HG02610 (cell line): ENCODE measurements around the gene VKORC1.
A peak's percentile ranks its signal among the peaks of the same experiment; 100 is the strongest.
"Not testable (repeated sequence)": the region's sequence is repeated elsewhere in the genome, so short reads cannot be mapped to it uniquely, and the experiment has no call there.

Experiments
- ATAC-seq: cut with Tn5 transposase; IDR thresholded peaks from one replicate; pipeline ENCODE4 v1.9.1; 2021; ENCODE audit warnings: mild to moderate bottlenecking, moderate library complexity; ENCODE audit not compliant: unreplicated experiment

Gene VKORC1

GRCh38 chr16:31094424-31095120, at the start of gene VKORC1:
Gene VKORC1 (minus strand): TSS chr16:31094797. CDS start chr16:31094729, 68 bp downstream.
- peak; percentile 81 for ATAC-seq

DNA sequence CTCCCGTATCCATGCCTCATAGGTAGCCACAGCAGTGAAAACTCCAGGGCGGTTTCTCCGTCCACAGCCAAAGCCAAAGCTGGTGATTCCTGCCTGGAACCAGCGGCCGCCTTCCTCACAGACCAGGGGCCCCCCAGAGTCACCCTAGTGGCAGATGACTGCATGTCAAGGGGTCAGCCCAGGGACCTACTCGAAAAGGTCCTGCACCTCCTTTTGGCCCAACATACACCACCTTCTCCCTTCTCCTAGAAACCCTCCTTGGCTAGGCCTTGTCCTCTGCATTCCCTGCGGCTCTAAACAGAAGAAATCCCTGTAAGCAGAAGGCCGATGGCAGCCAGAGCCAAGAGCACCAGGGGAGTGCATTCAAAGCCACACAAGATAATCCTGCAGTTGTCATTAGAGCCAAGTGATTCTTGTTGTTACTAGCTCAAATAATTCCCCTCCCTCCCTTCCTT, 49.1 kb upstream of the VKORC1 start:
- no peak for ATAC-seq

DNA sequence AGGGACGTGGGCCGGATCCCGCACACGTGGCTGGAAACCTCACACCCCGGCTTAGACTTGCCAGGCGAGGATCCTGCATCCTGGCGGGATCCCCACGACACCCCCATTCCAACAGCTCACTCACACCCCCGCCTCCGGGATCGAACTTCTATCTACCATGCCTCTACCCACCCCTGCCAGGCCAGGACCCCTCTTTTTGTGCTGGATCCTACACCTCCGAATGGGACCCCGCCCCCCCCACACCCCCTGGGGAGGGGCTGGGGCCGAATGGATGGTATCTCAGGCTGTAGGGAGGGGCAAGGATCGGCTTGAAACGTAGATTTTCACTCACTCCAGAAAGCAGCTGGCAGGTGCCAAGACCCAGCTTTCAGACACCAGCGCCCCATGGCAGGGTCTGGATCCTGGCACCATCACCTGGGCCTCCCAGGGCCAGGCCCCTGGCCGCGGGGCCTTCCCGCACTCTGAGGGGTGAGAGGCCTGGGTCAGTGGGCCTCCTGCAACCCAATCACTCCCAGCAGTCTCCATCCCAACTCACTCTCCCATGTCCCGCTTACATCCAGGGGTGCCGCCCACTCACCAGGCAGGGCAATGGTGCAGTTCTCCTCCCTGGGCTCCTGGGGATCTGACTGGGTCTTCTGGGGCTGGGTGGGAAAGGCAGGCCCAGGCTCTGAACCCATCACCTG, 48.6 kb upstream of the VKORC1 start:
- no peak for ATAC-seq

DNA sequence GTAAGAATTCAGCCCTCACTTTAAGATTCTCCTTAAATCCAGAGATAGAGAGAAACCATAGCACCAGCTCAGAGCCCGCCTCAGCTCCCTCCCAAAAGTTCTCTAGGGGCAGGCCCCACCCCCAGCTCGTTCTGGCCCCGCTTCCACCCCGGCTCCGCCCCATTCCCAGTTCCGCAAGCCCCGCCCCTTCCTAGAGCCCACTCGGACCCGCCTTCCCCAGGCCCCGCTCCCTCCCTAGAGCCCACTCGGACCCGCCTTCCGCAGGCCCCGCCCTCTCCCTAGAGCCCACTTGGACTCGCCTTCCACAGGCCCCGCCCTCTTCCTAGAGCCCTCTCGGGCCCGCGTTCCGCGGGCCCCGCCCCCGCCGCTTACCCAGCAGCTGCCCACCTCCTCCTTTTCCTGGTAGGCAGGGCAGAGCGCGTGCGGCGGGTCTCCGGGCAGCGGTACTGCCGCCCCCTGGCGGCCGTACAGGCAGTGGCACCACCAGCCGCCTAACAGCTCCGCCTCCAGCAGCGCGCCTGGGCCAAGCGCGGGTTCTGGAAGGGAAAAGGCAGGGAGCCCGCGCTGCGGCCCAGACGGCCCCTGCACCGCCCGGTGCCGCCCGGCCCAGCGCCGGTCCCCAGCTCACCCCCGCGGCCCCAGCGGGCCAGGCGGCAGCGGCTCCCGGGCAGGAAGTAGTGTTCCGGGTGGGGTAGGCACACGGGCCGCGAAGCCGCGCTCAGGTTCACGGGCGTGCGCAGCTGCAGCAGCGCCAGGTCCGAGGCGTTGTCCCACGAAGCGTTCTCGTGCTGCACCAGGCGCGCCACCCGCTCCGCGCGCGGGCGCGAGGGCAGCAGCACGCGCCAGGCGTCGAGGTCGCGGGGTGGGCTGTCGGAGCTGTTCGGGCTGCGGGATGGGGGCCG, 47.8 kb upstream of the VKORC1 start:
- peak; percentile 92 for ATAC-seq

- ATAC-seq: no peak
Observed at GRCh38 chr16:31141489-31142108, 47.0 kb upstream of the VKORC1 start.

DNA sequence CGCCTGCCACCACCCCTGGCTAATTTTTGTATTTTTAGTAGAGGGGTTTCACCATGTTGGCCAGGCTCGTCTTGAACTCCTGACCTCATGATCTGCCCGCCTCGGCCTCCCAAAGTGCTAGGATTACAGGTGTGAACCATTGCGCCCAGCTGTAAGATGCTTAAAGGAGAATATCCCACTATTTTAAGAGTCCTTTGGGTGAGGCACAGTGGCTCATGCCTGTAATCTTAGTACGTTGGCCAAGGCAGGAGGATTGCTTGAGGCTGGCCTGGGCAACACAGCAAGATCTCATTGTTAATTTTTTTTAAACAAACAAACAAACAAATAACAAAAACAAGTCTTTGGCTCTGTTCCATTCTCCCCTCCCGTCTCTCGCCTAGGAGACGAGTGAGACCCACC, 46.5 kb upstream of the VKORC1 start:
- ATAC-seq: not testable (repeated sequence)

GRCh38 chr16:31138621-31139578, 44.3 kb upstream of the VKORC1 start:
- ATAC-seq: no peak

- ATAC-seq: not testable (repeated sequence)
Observed at GRCh38 chr16:31136822-31137499, 42.4 kb upstream of the VKORC1 start.

GRCh38 chr16:31136287-31136662, 41.7 kb upstream of the VKORC1 start:
- ATAC-seq: no peak

GRCh38 chr16:31135535-31136286, 41.1 kb upstream of the VKORC1 start, which contains the start of gene PRSS8:
Gene PRSS8 (minus strand): TSS chr16:31135727. CDS start chr16:31135498, 229 bp downstream.
- no peak for ATAC-seq

DNA sequence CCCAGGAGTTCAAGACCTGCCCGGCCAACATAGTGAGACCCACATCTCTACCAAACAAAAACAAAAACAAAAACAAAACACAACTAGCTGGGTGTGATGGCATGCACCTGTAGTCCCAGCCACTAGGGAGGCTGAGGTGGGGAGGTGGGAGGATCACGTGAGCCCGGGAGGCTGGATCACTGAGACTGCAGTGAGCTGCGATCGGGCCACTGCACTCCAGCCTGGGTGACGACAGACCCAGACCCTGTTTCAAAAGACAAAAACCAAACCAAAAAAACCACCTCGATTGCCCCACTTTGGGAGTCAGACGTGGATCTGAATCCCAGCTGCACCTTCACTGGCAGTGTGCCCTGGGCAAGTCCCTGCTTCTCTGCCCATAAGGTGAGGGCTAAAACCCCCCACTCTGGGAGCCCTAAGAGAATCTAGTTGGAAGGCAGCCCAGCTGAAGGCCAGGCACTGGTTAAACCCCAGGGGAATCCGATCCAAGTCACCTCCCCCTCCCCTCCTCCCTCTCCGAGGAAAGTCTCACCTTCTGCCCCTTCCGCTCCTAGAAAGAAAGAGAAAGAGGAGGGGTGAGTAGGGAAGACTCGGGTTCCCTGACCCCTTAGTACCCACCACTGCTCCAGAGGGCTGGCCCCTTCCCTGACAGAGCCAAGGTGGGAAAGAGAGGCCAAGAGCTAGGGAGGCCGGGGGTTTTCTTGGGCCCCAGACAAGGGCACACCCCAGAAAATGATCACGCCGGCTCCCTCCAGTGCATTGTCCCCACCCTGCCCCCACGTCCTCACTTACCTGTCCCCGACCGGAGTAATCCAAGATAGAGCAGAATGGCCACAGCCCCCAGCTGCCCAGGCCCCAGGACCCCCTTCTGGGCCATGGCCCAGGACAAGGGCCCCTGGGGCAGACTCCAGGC, 40.3 kb upstream of the VKORC1 start:
- ATAC-seq: no peak

- no peak for ATAC-seq
Observed at GRCh38 chr16:31134091-31134571, 39.5 kb upstream of the VKORC1 start.

DNA sequence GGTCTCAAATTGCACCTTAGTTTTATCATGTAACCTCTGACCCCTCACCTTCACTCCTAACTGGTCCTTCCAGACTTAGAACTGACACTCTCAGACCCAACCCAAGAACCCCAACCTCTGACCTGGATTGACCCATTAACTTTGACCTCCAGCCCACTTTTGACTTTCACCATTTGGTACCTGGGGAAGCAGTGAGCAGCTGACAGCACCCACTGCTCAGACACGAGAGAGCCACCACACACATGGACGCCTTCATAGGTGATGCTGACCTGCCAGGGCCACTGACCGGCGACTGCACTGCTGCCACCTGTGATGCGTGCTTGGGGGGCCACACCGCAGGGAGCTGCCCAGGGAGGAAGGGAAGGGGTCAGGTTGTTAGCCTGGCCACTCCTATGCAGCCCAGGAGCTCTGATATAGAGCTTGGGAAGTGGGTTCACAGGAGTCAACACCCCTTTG, 38.5 kb upstream of the VKORC1 start:
- ATAC-seq: no peak

GRCh38 chr16:31132303-31132979, 37.8 kb upstream of the VKORC1 start:
- ATAC-seq: no peak

- ATAC-seq: no peak
Observed at GRCh38 chr16:31131841-31132271, 37.3 kb upstream of the VKORC1 start.

GRCh38 chr16:31131416-31131815, 36.8 kb upstream of the VKORC1 start:
- ATAC-seq: no peak

DNA sequence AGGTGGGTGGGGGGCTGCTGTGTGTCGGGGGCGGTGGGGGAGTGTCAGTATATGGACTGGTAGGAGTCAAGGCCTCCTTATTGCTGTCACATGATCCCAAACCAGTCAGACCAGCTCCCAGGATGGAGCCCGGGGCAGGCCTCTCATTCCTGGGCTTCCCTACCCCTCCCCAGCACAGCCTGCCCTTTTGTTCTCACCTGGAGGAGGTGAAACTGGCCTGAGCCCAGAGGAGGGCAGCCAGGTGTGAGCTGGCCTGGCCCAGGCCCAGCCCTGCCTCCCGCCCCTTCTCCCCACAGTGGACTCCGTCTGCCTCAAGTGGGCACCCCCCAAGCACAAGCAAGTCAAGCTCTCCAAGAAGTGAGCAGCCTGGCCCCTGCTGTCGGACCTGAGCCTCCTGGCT, 36.3 kb upstream of the VKORC1 start:
- no peak for ATAC-seq
